GM12878 (cell line): Measurements from ENCODE around the gene ASRGL1. TPM values are rescaled to one million over a fixed set of nuclear protein-coding genes. Genes with fewer than 3 reads are reported as not detected.

Experiments used
- ATAC-seq: fragments of 200-7000 bp; cut with Tn5 transposase; 3 replicates; pipeline ENCODE4 v1.9.1; 2020; ENCODE audit warnings: mild to moderate bottlenecking, moderate library complexity
- BruUV-seq: library from RNA; stranded (reverse); fragments of 400-500 nt; replicated peaks from 2 replicates; lab custom pipeline; 2021; lab: Mats Ljungman, UMichigan
- CTCF ChIA-PET: fragments of 300-600 bp; sonication (Branson Sonifier 250); formaldehyde crosslinking; extraction: SDS; loops from one replicate; lab custom pipeline; 2021; ENCODE audit warnings: inconsistent platforms; lab: Yijun Ruan, JAX
- POLR2A ChIA-PET: fragments of 350-600 bp; formaldehyde crosslinking; extraction: SDS; loops from one replicate; lab custom pipeline; 2021; ENCODE audit warnings: inconsistent platforms; lab: Charles Lee
- RAD21 ChIA-PET: fragments of 300-600 bp; sonication (Branson Sonifier 250); formaldehyde crosslinking; loops from one replicate; lab custom pipeline; 2023; ENCODE audit warnings: antibody characterized with exemption; ENCODE audit not compliant: unreplicated experiment; lab: Charles Lee
- SMC1A ChIA-PET: fragments of 300-600 bp; sonication (Branson Sonifier 250); formaldehyde crosslinking; loops from one replicate; lab custom pipeline; 2023; ENCODE audit not compliant: unreplicated experiment, uncharacterized antibody; lab: Charles Lee
- DNase-seq: peaks from one replicate; pipeline ENCODE4 v3.0.0-alpha.2; 2011; ENCODE audit warnings: low read depth, low spot score
- FAIRE-seq: peaks from 3 replicates; lab custom pipeline; 2011; peaks lifted over from hg19 to GRCh38; lab: Jason Lieb, UNC
- H2AFZ ChIP-seq: 2 replicates; pipeline ENCODE4 v1.6.0; 2011; ENCODE audit warnings: low read depth, low read length, control low read depth; ENCODE audit not compliant: control insufficient read depth
- H3K27ac ChIP-seq: 2 replicates; pipeline ENCODE4 v1.5.1; 2011; ENCODE audit warnings: control low read depth; ENCODE audit not compliant: control insufficient read depth, insufficient read depth
- H3K27me3 ChIP-seq, 2 experiments: replicated peaks in 1 of 2; 2 replicates each; pipeline versions ENCODE4 v1.6.0 to v1.6.1; 2011; ENCODE audit warnings: low read length in 1 of 2; ENCODE audit not compliant: control insufficient read depth in 2 of 2, insufficient read depth in 2 of 2
- H3K36me3 ChIP-seq, 2 experiments: 2 replicates each; pipeline ENCODE4 v1.5.1; 2011; ENCODE audit warnings: low read length in 1 of 2; ENCODE audit not compliant: control insufficient read depth in 2 of 2, insufficient read depth in 2 of 2
- H3K4me1 ChIP-seq: 2 replicates; pipeline ENCODE4 v1.6.1; 2011; ENCODE audit warnings: mild to moderate bottlenecking, low read length, moderate library complexity, mixed read lengths; ENCODE audit not compliant: control insufficient read depth, insufficient read depth
- H3K4me2 ChIP-seq: 2 replicates; pipeline ENCODE4 v1.6.0; 2011; ENCODE audit warnings: control low read depth; ENCODE audit not compliant: control insufficient read depth, insufficient read depth
- H3K4me3 ChIP-seq: fragments of 200-600 bp; sonication (generic); 2 replicates; pipeline ENCODE4 v1.5.1; 2016
- H3K79me2 ChIP-seq: 2 replicates; pipeline ENCODE4 v1.6.0; 2011; ENCODE audit warnings: low read length; ENCODE audit not compliant: control insufficient read depth, insufficient read depth
- H3K9ac ChIP-seq: 2 replicates; pipeline ENCODE4 v1.8.0; 2011; ENCODE audit warnings: low read length, control low read depth, mixed read lengths; ENCODE audit not compliant: control insufficient read depth, insufficient read depth
- H3K9me3 ChIP-seq: replicated peaks from 3 replicates; pipeline ENCODE4 v1.5.1; 2011; ENCODE audit warnings: mild to moderate bottlenecking, low read length; ENCODE audit not compliant: control insufficient read depth, insufficient read depth
- H4K20me1 ChIP-seq: 2 replicates; pipeline ENCODE4 v1.6.0; 2011; ENCODE audit not compliant: control insufficient read depth, insufficient read depth
- BHLHE40 ChIP-seq, 2 experiments: fragments of 450-650 bp in 1 of 2; IDR thresholded peaks; 2 replicates each; pipeline ENCODE4 v1.6.1; 2011 to 2017; ENCODE audit warnings: low read depth in 2 of 2, borderline replicate concordance in 1 of 2, improper control_type of control experiment in 1 of 2, low read length in 1 of 2, mild to moderate bottlenecking in 1 of 2
- EZH2 ChIP-seq: IDR thresholded peaks from 2 replicates; pipeline ENCODE4 v1.6.1; 2012; ENCODE audit warnings: low read depth, mild to moderate bottlenecking, control low read depth, inconsistent platforms, low read length, borderline replicate concordance; ENCODE audit not compliant: control insufficient read depth
- IRF4 ChIP-seq: IDR thresholded peaks from 2 replicates; pipeline ENCODE4 v1.6.1; 2011; ENCODE audit warnings: low read depth, low read length
- JUNB ChIP-seq: IDR thresholded peaks from 2 replicates; pipeline ENCODE4 v1.6.1; 2016; ENCODE audit warnings: antibody characterized with exemption, mild to moderate bottlenecking
- JUND ChIP-seq: IDR thresholded peaks from 2 replicates; pipeline ENCODE4 v1.6.1; 2012; ENCODE audit warnings: low read depth, mild to moderate bottlenecking, low read length, improper control_type of control experiment, moderate library complexity
- REST ChIP-seq: IDR thresholded peaks from 2 replicates; pipeline ENCODE4 v1.6.1; 2012; ENCODE audit warnings: mild to moderate bottlenecking, low read depth, low read length
- WGBS: methylation state at CpG from one replicate; pipeline ENCODE4 v1.1.6; 2016; ENCODE audit warnings: low lambda C conversion rate; ENCODE audit not compliant: insufficient replicate concordance, insufficient coverage; ENCODE audit errors: missing lambda C conversion rate; 5-methylcytosine and 5-hydroxymethylcytosine counted together
- in situ Hi-C: fragments of 300-500 bp; cut with MboI; formaldehyde crosslinking; loops from 9 replicates; pipeline ENCODE4 v1.14.3; 2018; ENCODE audit warnings: mixed read lengths
- intact Hi-C: fragments of 100-400 bp; cut with micrococcal nuclease; formaldehyde crosslinking; loops from one replicate; pipeline ENCODE4 v1.14.2; 2022; ENCODE audit not compliant: unreplicated experiment
- polyA plus RNA-seq, 11 experiments: library from polyadenylated mRNA; depleted of rRNA in 4 of 11; unstranded in 6 of 11; stranded (reverse) in 5 of 11; fragments of >200 nt; fragmentation: Nextera tagmentation in 4 of 11; fragmentation: Illumina TruSeq in 1 of 11; extraction: Ambion mirVana in 4 of 11; extraction: Trizol in 1 of 11; gene quantifications; 1 replicate in 1 of 11; 2 replicates in 10 of 11; pipeline versions ENCODE4 v1.2.1 to v1.2.3, GENCODE V29; 2011 to 2016; ENCODE audit warnings: inconsistent platforms in 2 of 11, missing spikeins in 2 of 11, low read depth in 1 of 11
- total RNA-seq, 4 experiments: library from RNA; depleted of rRNA in 3 of 4; stranded (reverse); fragments of >200 nt in 3 of 4; fragmentation: Illumina TruSeq in 1 of 4; extraction: Trizol in 1 of 4; gene quantifications; 2 replicates each; pipeline versions ENCODE4 v1.2.1 to v1.2.3, GENCODE V29; 2013 to 2021

ASRGL1 gene
- total and polyA plus RNA-seq, 10 of the 15 experiments (the other 5 are each of a cell fraction or from before 2014, with no cell fraction given): 0.97 to 24.5 (median 4.8) TPM

- BruUV-seq: no TSS peak
- in situ Hi-C loops (no loop called here), intact Hi-C loops (no loop called here)
- no peaks in the 10 kb centered on the region for H3K36me3 ChIP-seq
- ChIA-PET POLR2A (no interaction called here), RAD21 (no interaction called here), CTCF (no interaction called here), SMC1A (no interaction called here)
- no peaks in the 10 kb centered on the region for H4K20me1 ChIP-seq
- FAIRE-seq (no peak), DNase-seq (no peak), ATAC-seq (peak; percentile 61)
- no peak overlapping the region for H3K4me2 ChIP-seq
- no peak overlapping the region for H3K27ac ChIP-seq
- no peak overlapping the region for H3K4me3 ChIP-seq
- H3K4me1 ChIP-seq: no peaks in the 10 kb centered on the region
- H3K9me3 ChIP-seq: no peaks in the 10 kb centered on the region
- H3K27me3 ChIP-seq: peaks cover 4 to 5% of the 10 kb centered on the region in 2 experiments
- H2AFZ ChIP-seq: no peak overlapping the region
- no peaks in the 10 kb centered on the region for H3K79me2 ChIP-seq
- 0% methylated on average over 2 of the region's 2 CpGs for WGBS
- peak; percentile 47; the same call in 1 of the 2 replicates for TF ChIP-seq JUNB
- no peak for TF ChIP-seq EZH2
- TF ChIP-seq JUND: 0 out of 2 replicates have a peak, but pooled peaks have one; percentile 20
- peak; percentile 86 for TF ChIP-seq REST
- TF ChIP-seq BHLHE40 (IDR thresholded peaks at IDR 0.05; ENCODE audit: borderline replicate concordance in 1 of 2, low read depth in 2 of 2, low read length in 1 of 2): peak; percentile 55 to 79; a peak in 3 of 4 replicates
- TF ChIP-seq IRF4: peak; percentile 80
- TF ChIP-seq, all 136 proteins: peak for 5
- no peak overlapping the region for H3K9ac ChIP-seq
These were observed 41.7 kb upstream of the ASRGL1 start for GRCh38 chr11:62295504-62295903.
